ENCODE data around the gene SLC8B1. TPM values are rescaled to one million over a fixed set of nuclear protein-coding genes. Genes with fewer than 3 reads are reported as not detected.

The SLC8B1 gene
- total RNA-seq, 1 experiment from 2014 or later: 30.9 TPM

DNA sequence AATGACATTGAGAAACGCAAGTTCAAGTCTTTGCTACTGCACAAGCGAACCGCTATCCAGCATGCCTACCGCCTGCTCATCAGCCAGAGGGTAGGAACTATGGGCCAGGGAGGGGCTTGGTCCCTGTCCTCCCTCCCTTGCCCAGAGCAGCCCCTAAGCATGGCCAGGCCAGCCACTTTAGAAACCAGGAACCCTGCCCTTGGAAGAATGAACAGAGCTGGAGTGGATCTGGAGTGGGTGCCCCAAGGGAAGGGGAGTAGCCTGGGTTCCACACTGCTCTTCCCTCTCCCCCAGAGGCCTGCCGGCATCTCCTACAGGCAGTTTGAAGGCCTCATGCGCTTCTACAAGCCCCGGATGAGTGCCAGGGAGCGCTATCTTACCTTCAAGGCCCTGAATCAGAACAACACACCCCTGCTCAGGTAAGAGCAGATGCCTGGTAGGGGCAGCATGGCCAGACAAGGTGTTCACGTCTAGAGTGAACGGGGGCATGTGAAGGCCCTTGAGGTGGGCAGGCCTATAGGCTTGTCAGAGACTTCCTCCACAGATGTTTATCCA is 57.9 kb downstream of the SLC8B1 start:
- no peaks in the 10 kb centered on the region for H3K79me2 ChIP-seq (ENCODE audit: insufficient read depth, low read length)
- no peaks in the 10 kb centered on the region for H3K9me3 ChIP-seq (ENCODE audit: control insufficient read depth in 1 of 2, insufficient read depth in 1 of 2, low read depth in 1 of 2, low read length in 2 of 2)
- ChIA-PET POLR2A (no interaction called here), CTCF (no interaction called here), RAD21 (ENCODE audit: low non-redundant PET in 1 of 2, low total read pairs in 2 of 2, uncharacterized antibody in 2 of 2, unreplicated experiment in 2 of 2) (no interaction called here)
- no peak for ATAC-seq
- H3K36me3 ChIP-seq (ENCODE audit: control insufficient read depth in 1 of 2, insufficient read depth in 2 of 2, low read length in 2 of 2): peaks cover 0 to 5% of the 10 kb centered on the region in 2 experiments; a peak in 1 of 4 replicates
- H3K9me2 ChIP-seq (ENCODE audit: insufficient read depth): no peaks in the 10 kb centered on the region
- no peak overlapping the region for H3K4me2 ChIP-seq (ENCODE audit: low read length)
- no peak for TF ChIP-seq CBX3 (IDR thresholded peaks at IDR 0.05; ENCODE audit: low read depth)
- TF ChIP-seq SRF (IDR thresholded peaks at IDR 0.05; ENCODE audit: low read depth): no peak
- TF ChIP-seq EZH2phosphoT487 (IDR thresholded peaks at IDR 0.05; ENCODE audit: borderline replicate concordance): no peak
- no peak for TF ChIP-seq EGR1 (IDR thresholded peaks at IDR 0.05; ENCODE audit: low read depth)
- no peak for TF ChIP-seq EZH2 (IDR thresholded peaks at IDR 0.05)
- no peak for TF ChIP-seq SP1 (IDR thresholded peaks at IDR 0.05; ENCODE audit: low read depth)
- TF ChIP-seq CEBPB (IDR thresholded peaks at IDR 0.05; ENCODE audit: low read depth): no peak
- no peak for TF ChIP-seq FOSL1 (IDR thresholded peaks at IDR 0.05; ENCODE audit: low read depth)
- no peak for TF ChIP-seq POLR2AphosphoS5 (IDR thresholded peaks at IDR 0.05; ENCODE audit: low read depth, low read length)
- TF ChIP-seq, protein P1, sequence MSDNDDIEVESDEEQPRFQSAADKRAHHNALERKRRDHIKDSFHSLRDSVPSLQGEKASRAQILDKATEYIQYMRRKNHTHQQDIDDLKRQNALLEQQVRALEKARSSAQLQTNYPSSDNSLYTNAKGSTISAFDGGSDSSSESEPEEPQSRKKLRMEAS (IDR thresholded peaks at IDR 0.05): no peak
- TF ChIP-seq RAD21 (IDR thresholded peaks at IDR 0.05; ENCODE audit: low read depth): no peak
- TF ChIP-seq ZNF274 (IDR thresholded peaks at IDR 0.05; ENCODE audit: low read depth, low read length): no peak
- TF ChIP-seq SIN3A (IDR thresholded peaks at IDR 0.05; ENCODE audit: low read depth): no peak
- TF ChIP-seq JUND (IDR thresholded peaks at IDR 0.05): no peak
- TF ChIP-seq, protein P2, sequence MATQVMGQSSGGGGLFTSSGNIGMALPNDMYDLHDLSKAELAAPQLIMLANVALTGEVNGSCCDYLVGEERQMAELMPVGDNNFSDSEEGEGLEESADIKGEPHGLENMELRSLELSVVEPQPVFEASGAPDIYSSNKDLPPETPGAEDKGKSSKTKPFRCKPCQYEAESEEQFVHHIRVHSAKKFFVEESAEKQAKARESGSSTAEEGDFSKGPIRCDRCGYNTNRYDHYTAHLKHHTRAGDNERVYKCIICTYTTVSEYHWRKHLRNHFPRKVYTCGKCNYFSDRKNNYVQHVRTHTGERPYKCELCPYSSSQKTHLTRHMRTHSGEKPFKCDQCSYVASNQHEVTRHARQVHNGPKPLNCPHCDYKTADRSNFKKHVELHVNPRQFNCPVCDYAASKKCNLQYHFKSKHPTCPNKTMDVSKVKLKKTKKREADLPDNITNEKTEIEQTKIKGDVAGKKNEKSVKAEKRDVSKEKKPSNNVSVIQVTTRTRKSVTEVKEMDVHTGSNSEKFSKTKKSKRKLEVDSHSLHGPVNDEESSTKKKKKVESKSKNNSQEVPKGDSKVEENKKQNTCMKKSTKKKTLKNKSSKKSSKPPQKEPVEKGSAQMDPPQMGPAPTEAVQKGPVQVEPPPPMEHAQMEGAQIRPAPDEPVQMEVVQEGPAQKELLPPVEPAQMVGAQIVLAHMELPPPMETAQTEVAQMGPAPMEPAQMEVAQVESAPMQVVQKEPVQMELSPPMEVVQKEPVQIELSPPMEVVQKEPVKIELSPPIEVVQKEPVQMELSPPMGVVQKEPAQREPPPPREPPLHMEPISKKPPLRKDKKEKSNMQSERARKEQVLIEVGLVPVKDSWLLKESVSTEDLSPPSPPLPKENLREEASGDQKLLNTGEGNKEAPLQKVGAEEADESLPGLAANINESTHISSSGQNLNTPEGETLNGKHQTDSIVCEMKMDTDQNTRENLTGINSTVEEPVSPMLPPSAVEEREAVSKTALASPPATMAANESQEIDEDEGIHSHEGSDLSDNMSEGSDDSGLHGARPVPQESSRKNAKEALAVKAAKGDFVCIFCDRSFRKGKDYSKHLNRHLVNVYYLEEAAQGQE (IDR thresholded peaks at IDR 0.05; ENCODE audit: low read depth): no peak
- TF ChIP-seq TCF7L2 (IDR thresholded peaks at IDR 0.05; ENCODE audit: borderline replicate concordance, extremely low read depth, insufficient read depth, insufficient read length): no peak
- TF ChIP-seq, protein P3, sequence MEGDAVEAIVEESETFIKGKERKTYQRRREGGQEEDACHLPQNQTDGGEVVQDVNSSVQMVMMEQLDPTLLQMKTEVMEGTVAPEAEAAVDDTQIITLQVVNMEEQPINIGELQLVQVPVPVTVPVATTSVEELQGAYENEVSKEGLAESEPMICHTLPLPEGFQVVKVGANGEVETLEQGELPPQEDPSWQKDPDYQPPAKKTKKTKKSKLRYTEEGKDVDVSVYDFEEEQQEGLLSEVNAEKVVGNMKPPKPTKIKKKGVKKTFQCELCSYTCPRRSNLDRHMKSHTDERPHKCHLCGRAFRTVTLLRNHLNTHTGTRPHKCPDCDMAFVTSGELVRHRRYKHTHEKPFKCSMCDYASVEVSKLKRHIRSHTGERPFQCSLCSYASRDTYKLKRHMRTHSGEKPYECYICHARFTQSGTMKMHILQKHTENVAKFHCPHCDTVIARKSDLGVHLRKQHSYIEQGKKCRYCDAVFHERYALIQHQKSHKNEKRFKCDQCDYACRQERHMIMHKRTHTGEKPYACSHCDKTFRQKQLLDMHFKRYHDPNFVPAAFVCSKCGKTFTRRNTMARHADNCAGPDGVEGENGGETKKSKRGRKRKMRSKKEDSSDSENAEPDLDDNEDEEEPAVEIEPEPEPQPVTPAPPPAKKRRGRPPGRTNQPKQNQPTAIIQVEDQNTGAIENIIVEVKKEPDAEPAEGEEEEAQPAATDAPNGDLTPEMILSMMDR (IDR thresholded peaks at IDR 0.05 in 2 of 3, conservative IDR thresholded peaks at IDR 0.05 in 1 of 3; ENCODE audit: borderline replicate concordance in 1 of 3, insufficient read depth in 1 of 3, low read depth in 2 of 3, low read length in 2 of 3): no peak
- no peak for TF ChIP-seq POLR2A (IDR thresholded peaks at IDR 0.05; ENCODE audit: borderline replicate concordance, extremely low read depth, insufficient read depth, insufficient read length)
- no peak for DNase-seq (ENCODE audit: low read depth, low spot score)
- no peaks in the 10 kb centered on the region for H4K20me1 ChIP-seq (ENCODE audit: insufficient read depth)
- H3K27ac ChIP-seq (ENCODE audit: low read depth, low read length): no peak overlapping the region
- no peak overlapping the region for H2AFZ ChIP-seq (ENCODE audit: low read depth, low read length, poor library complexity, severe bottlenecking)
- no peaks in the 10 kb centered on the region for H3K27me3 ChIP-seq (ENCODE audit: insufficient read depth, low read length)
- H3K4me1 ChIP-seq (ENCODE audit: control insufficient read depth in 1 of 2, insufficient read depth in 2 of 2, low read length in 2 of 2): no peaks in the 10 kb centered on the region
- H3K4me3 ChIP-seq (replicated peaks in 1 of 2; ENCODE audit: low read depth in 1 of 2, low read length in 2 of 2): no peak overlapping the region
- BruUV-seq (replicated peaks): no TSS peak
- intact Hi-C loops (cut with micrococcal nuclease): no loop called here
- H3K9ac ChIP-seq (ENCODE audit: low read length): no peak overlapping the region
